ENCODE data around the gene E2F6. TPM values are rescaled to one million over a fixed set of nuclear protein-coding genes. Genes with fewer than 3 reads are reported as not detected.
A peak's percentile ranks its signal among the peaks of the same experiment; 100 is the strongest.

E2F6 gene
- polyA plus RNA-seq, 1 of the 3 experiments (the other 2 are of a cell fraction): 15.3 TPM

- no peak overlapping the region for H3K4me2 ChIP-seq
- ChIA-PET CTCF (interaction anchor here (0.6 to 13.2 kb wide), 11 partner anchors 13 to 347 kb away, joined by 3 to 708 read pairs (median 8); partner anchors contain the start of gene E2F6), POLR2A (no interaction called here)
- WGBS (ENCODE audit: low lambda C conversion rate): 87% methylated on average over 12 of the region's 12 CpGs
- peaks cover 0 to 3% of the 10 kb centered on the region in 2 experiments; a peak in 1 of 4 replicates for H3K4me1 ChIP-seq (ENCODE audit: control insufficient read depth in 1 of 2, insufficient read depth in 2 of 2, low read depth in 1 of 2, low read length in 1 of 2)
- no peak overlapping the region for H3K4me3 ChIP-seq (ENCODE audit: low read depth in 2 of 2, low read length in 1 of 2)
- H3K9ac ChIP-seq: no peak overlapping the region
- no peaks in the 10 kb centered on the region for H4K20me1 ChIP-seq (ENCODE audit: insufficient read depth)
- H2AFZ ChIP-seq (ENCODE audit: low read depth): no peak overlapping the region
- no peaks in the 10 kb centered on the region for H3F3A ChIP-seq (replicated peaks; ENCODE audit: insufficient read depth)
- no peaks in the 10 kb centered on the region for H3K9me2 ChIP-seq
- no peaks in the 10 kb centered on the region for H3K9me3 ChIP-seq
- DNase-seq: no peak
- no peaks in the 10 kb centered on the region for H3K36me3 ChIP-seq (replicated peaks in 1 of 2; ENCODE audit: control insufficient read depth in 1 of 2, insufficient read depth in 2 of 2, low read length in 1 of 2)
- H3K27ac ChIP-seq (ENCODE audit: low read depth in 2 of 2, low read length in 1 of 2): no peak overlapping the region
- peaks cover 2% of the 10 kb centered on the region; the same call in 1 of the 2 replicates for H3K27me3 ChIP-seq (ENCODE audit: insufficient read depth)
- TF ChIP-seq MXI1 (IDR thresholded peaks at IDR 0.05; ENCODE audit: low read depth, low read length) (no peak), TCF12 (IDR thresholded peaks at IDR 0.05) (no peak), TEAD4 (IDR thresholded peaks at IDR 0.05; ENCODE audit: borderline replicate concordance, insufficient read depth) (no peak), USF1 (IDR thresholded peaks at IDR 0.05; ENCODE audit: borderline replicate concordance, low read depth) (no peak), IRF3 (IDR thresholded peaks at IDR 0.05; ENCODE audit: low read depth, low read length) (no peak), CHD2 (IDR thresholded peaks at IDR 0.05; ENCODE audit: low read length, partially characterized antibody) (no peak), POLR2AphosphoS5 (IDR thresholded peaks at IDR 0.05; ENCODE audit: low read depth, low read length) (no peak), GATA2 (CRISPR knock-in tag; IDR thresholded peaks at IDR 0.05) (no peak), RXRA (IDR thresholded peaks at IDR 0.05; ENCODE audit: borderline replicate concordance, low read depth) (no peak), SMC3 (IDR thresholded peaks at IDR 0.05; ENCODE audit: low read depth, low read length) (no peak)
- H3K79me2 ChIP-seq (ENCODE audit: insufficient read depth): no peaks in the 10 kb centered on the region
These were observed 13.1 kb upstream of the E2F6 start for GRCh38 chr2:11478899-11479605.

GRCh38 chr2:11477994-11478393, 12.0 kb upstream of the E2F6 start:
- WGBS (ENCODE audit: low lambda C conversion rate): 45% methylated on average over 2 of the region's 2 CpGs
- ChIA-PET CTCF (interaction anchor here (0.6 to 13.2 kb wide), 58 partner anchors 8 to 885 kb away, joined by 3 to 708 read pairs (median 5); partner anchors contain the start of genes E2F6, GREB1, LPIN1 and ROCK2), POLR2A (interaction anchor here (1.1 kb wide), 1 partner anchor 105 kb away, joined by 5 read pairs; no protein-coding TSS in a partner anchor)
- Histone ChIP-seq H3K9ac (no peak overlapping the region), H3K9me3 (no peaks in the 10 kb centered on the region), H2AFZ (ENCODE audit: low read depth) (no peak overlapping the region), H3K4me3 (ENCODE audit: low read depth in 2 of 2, low read length in 1 of 2) (no peak overlapping the region; a peak in 1 of 4 replicates), H3K79me2 (ENCODE audit: insufficient read depth) (no peaks in the 10 kb centered on the region), H3F3A (replicated peaks; ENCODE audit: insufficient read depth) (no peaks in the 10 kb centered on the region), H3K27me3 (ENCODE audit: insufficient read depth) (peaks cover 12% of the 10 kb centered on the region; the same call in 1 of the 2 replicates), H3K4me2 (no peak overlapping the region), H3K9me2 (no peaks in the 10 kb centered on the region), H3K4me1 (ENCODE audit: control insufficient read depth in 1 of 2, insufficient read depth in 2 of 2, low read depth in 1 of 2, low read length in 1 of 2) (peaks cover 0 to 3% of the 10 kb centered on the region in 2 experiments; a peak in 1 of 4 replicates), H3K36me3 (replicated peaks in 1 of 2; ENCODE audit: control insufficient read depth in 1 of 2, insufficient read depth in 2 of 2, low read length in 1 of 2) (no peaks in the 10 kb centered on the region), H4K20me1 (ENCODE audit: insufficient read depth) (no peaks in the 10 kb centered on the region), H3K27ac (ENCODE audit: low read depth in 2 of 2, low read length in 1 of 2) (no peak overlapping the region)
- peak; percentile 74 for DNase-seq
- TF ChIP-seq SMC3 (IDR thresholded peaks at IDR 0.05; ENCODE audit: low read depth, low read length) (peak; percentile 99), EP300 (IDR thresholded peaks at IDR 0.05; ENCODE audit: borderline replicate concordance in 1 of 2, low read depth in 1 of 2, low read length in 1 of 2) (0 out of 4 replicates have a peak, but pooled peaks of 1 of the 2 experiments have one; percentile 12), RXRA (IDR thresholded peaks at IDR 0.05; ENCODE audit: borderline replicate concordance, low read depth) (no peak), RAD21 (IDR thresholded peaks at IDR 0.05; ENCODE audit: low read length) (peak; percentile 93), REST (IDR thresholded peaks at IDR 0.05; ENCODE audit: low read depth, low read length) (no peak), CTCF (IDR thresholded peaks at IDR 0.05) (peak; percentile 99), SIN3A (IDR thresholded peaks at IDR 0.05; ENCODE audit: borderline replicate concordance, low read depth, low read length) (no peak), USF1 (IDR thresholded peaks at IDR 0.05; ENCODE audit: borderline replicate concordance, low read depth) (no peak), RCOR1 (IDR thresholded peaks at IDR 0.05; ENCODE audit: low read length) (peak; percentile 28; the same call in 1 of the 2 replicates), YY1 (IDR thresholded peaks at IDR 0.05; ENCODE audit: low read depth) (0 out of 2 replicates have a peak, but pooled peaks have one; percentile 20)

All from SK-N-SH (cell line).